Liver (tissue), 3 donors: ENCODE measurements around the gene CNTN2.

ENCODE experiments used
- CTCF ChIP-seq: fragments of 150-350 bp; IDR thresholded peaks from 2 replicates; pipeline ENCODE4 v1.5.1; 2017; ENCODE audit warnings: improper control_type of control experiment, low read depth, low read length; ENCODE audit not compliant: missing input control
- GABPA ChIP-seq, 2 donors: IDR thresholded peaks in 1 of 2; conservative IDR thresholded peaks in 1 of 2; 2 replicates each; pipeline ENCODE4 v1.6.1; 2016; ENCODE audit warnings: antibody characterized with exemption in 2 of 2, mild to moderate bottlenecking in 1 of 2, moderate library complexity in 1 of 2
- MAX ChIP-seq: IDR thresholded peaks from 2 replicates; pipeline ENCODE4 v1.6.1; 2016; ENCODE audit warnings: antibody characterized with exemption
- REST ChIP-seq: IDR thresholded peaks from 2 replicates; pipeline ENCODE4 v1.6.1; 2016; ENCODE audit warnings: antibody characterized with exemption, mild to moderate bottlenecking
- TAF1 ChIP-seq: conservative IDR thresholded peaks from 2 replicates; pipeline ENCODE4 v1.6.1; 2016; ENCODE audit warnings: antibody characterized with exemption, mild to moderate bottlenecking
- YY1 ChIP-seq: IDR thresholded peaks from 2 replicates; pipeline ENCODE4 v1.6.1; 2016; ENCODE audit warnings: antibody characterized with exemption, mild to moderate bottlenecking
- donor health status: healthy.
- donor health status: healthy.

GRCh38 chr1:205057808-205058575, 15.0 kb downstream of the CNTN2 start:
- no peak for TF ChIP-seq YY1
- TF ChIP-seq CTCF: no peak
- no peak for TF ChIP-seq REST
- TF ChIP-seq TAF1: no peak
- no peak for TF ChIP-seq MAX
- no peak for TF ChIP-seq GABPA (IDR thresholded peaks at IDR 0.05 in 1 of 2, conservative IDR thresholded peaks at IDR 0.05 in 1 of 2)
